ENCODE results near the gene ARMH4. TPM values are rescaled to one million over a fixed set of nuclear protein-coding genes. Genes with fewer than 3 reads are reported as not detected.

ARMH4 gene
- polyA plus RNA-seq, 1 donor (not counting 4 experiments of a cell fraction or from before 2014, with no cell fraction given) = 0.56 TPM

DNA sequence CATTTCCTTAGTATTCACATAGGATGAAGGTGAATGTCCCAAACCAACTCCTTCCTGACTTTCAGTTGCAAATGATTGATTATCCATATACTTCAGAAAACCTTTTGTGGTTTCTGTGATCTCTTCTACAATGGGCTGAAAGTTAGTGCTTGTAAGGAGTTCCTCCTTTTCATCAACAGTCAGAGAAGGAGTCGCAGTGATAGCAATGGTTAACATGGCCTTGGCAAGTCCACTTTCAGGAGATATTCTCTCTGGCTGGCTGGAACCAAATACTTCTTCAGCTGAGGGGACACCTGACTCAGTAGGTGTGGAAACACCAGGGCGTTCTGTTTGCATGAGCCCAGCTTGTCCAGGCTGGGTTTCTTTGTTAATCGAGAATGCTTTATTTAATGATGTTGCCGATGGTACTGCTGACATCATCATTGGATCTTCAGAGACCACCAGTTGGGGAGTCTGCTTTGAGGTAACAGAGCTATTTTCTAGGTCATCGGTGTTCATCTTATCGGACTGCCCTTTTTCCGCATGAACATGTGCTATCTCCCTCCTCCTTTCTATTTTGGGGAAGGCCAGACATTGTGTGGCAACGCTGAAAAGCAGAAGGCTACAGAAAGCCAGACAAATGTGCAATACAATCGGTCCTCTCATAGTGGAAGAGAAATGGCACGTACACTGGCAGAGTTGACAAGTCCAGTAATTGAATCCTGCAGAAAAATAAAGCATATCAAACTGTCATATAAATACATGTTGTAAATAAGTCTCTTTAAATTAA is 13.1 kb downstream of the ARMH4 start:
- TF ChIP-seq, protein P1, sequence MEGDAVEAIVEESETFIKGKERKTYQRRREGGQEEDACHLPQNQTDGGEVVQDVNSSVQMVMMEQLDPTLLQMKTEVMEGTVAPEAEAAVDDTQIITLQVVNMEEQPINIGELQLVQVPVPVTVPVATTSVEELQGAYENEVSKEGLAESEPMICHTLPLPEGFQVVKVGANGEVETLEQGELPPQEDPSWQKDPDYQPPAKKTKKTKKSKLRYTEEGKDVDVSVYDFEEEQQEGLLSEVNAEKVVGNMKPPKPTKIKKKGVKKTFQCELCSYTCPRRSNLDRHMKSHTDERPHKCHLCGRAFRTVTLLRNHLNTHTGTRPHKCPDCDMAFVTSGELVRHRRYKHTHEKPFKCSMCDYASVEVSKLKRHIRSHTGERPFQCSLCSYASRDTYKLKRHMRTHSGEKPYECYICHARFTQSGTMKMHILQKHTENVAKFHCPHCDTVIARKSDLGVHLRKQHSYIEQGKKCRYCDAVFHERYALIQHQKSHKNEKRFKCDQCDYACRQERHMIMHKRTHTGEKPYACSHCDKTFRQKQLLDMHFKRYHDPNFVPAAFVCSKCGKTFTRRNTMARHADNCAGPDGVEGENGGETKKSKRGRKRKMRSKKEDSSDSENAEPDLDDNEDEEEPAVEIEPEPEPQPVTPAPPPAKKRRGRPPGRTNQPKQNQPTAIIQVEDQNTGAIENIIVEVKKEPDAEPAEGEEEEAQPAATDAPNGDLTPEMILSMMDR (optimal IDR thresholded peaks at IDR 0.05 in 1 of 3, IDR thresholded peaks at IDR 0.05 in 1 of 3, conservative IDR thresholded peaks at IDR 0.05 in 1 of 3; ENCODE audit: extremely low read depth in 1 of 3, insufficient read depth in 2 of 3, low read length in 3 of 3) = no peak
- no peak for TF ChIP-seq EZH2 (IDR thresholded peaks at IDR 0.05; ENCODE audit: low read length)
- Histone ChIP-seq H3K79me2 (ENCODE audit: control insufficient read depth, insufficient read depth, low read length) (no peaks in the 10 kb centered on the region), H2AFZ (ENCODE audit: control insufficient read depth, low read length) (no peak overlapping the region), H4K20me1 (ENCODE audit: control insufficient read depth, extremely low read depth, insufficient read depth, low read length) (no peaks in the 10 kb centered on the region), H3K9me3 (ENCODE audit: control insufficient read depth, low read depth, low read length) (no peaks in the 10 kb centered on the region), H3K27ac (ENCODE audit: control insufficient read depth, insufficient read depth, low read length) (no peak overlapping the region), H3K4me2 (ENCODE audit: control insufficient read depth, extremely low read depth, insufficient read depth, low read depth, low read length) (no peak overlapping the region), H3K9me1 (ENCODE audit: control insufficient read depth, extremely low read depth, insufficient read depth, low read length) (no peaks in the 10 kb centered on the region), H3K36me3 (ENCODE audit: control insufficient read depth in 2 of 2, extremely low read depth in 1 of 2, insufficient read depth in 2 of 2, low read length in 2 of 2) (no peaks in the 10 kb centered on the region), H3K4me1 (ENCODE audit: control insufficient read depth, extremely low read depth, insufficient read depth, low read length) (no peaks in the 10 kb centered on the region), H3K4me3 (ENCODE audit: control insufficient read depth in 2 of 3, extremely low read depth in 1 of 3, insufficient read depth in 2 of 3, low read depth in 1 of 3, low read length in 3 of 3) (no peak overlapping the region), H3K27me3 (ENCODE audit: control insufficient read depth, extremely low read depth, insufficient read depth, low read length) (no peaks in the 10 kb centered on the region), H3K9ac (ENCODE audit: control insufficient read depth, extremely low read depth, insufficient read depth, low read length) (no peak overlapping the region)
- DNase-seq (ENCODE audit: low read depth, low spot score) = no peak
- FAIRE-seq = no peak
- dilution Hi-C loops (cut with MboI; ENCODE audit: extremely low pct_ligation_motif_present, low sequenced_read_pairs) = no loop called here

DNA sequence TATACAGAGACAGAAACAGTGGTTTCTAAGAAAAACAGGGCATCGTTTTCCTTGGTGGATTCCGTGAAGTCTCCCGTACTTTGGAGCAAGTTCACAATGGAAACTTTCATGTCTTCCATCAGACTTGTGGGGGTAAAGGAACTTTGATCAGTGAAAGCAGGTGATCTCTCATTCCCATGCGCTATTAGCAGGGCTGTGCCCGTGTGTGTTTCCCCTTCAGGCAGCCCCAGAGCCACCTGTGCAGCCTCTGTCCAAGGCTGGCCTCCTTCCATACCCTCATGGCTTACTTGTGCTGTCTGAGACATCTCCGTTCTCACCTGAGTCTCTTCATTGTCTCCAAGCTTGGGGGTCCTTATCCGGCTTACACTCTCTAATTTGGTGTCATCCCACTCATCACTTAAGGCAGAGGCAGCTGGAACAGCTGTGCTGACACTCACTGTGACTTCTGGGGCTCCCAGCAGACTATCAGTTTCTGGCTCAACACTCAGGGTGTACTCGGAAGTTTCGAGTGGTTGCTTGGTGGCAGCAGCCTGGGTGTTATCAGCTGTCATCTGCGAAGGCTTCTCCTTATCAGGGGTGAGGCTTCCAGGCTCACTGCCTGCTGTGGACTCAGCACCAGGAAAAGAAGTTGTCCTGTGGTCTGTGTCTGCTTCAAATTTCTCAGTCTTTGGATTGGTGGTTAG is 13.8 kb downstream of the ARMH4 start:
- TF ChIP-seq, protein P1 (optimal IDR thresholded peaks at IDR 0.05 in 1 of 3, IDR thresholded peaks at IDR 0.05 in 1 of 3, conservative IDR thresholded peaks at IDR 0.05 in 1 of 3; ENCODE audit: extremely low read depth in 1 of 3, insufficient read depth in 2 of 3, low read length in 3 of 3) = no peak
- TF ChIP-seq EZH2 (IDR thresholded peaks at IDR 0.05; ENCODE audit: low read length) = no peak
- Histone ChIP-seq H3K27ac (ENCODE audit: control insufficient read depth, insufficient read depth, low read length) (no peak overlapping the region), H3K27me3 (ENCODE audit: control insufficient read depth, extremely low read depth, insufficient read depth, low read length) (no peaks in the 10 kb centered on the region), H3K4me2 (ENCODE audit: control insufficient read depth, extremely low read depth, insufficient read depth, low read depth, low read length) (no peak overlapping the region), H3K4me3 (ENCODE audit: control insufficient read depth in 2 of 3, extremely low read depth in 1 of 3, insufficient read depth in 2 of 3, low read depth in 1 of 3, low read length in 3 of 3) (no peak overlapping the region), H3K36me3 (ENCODE audit: control insufficient read depth in 2 of 2, extremely low read depth in 1 of 2, insufficient read depth in 2 of 2, low read length in 2 of 2) (no peaks in the 10 kb centered on the region), H3K9ac (ENCODE audit: control insufficient read depth, extremely low read depth, insufficient read depth, low read length) (no peak overlapping the region), H3K9me1 (ENCODE audit: control insufficient read depth, extremely low read depth, insufficient read depth, low read length) (no peaks in the 10 kb centered on the region), H2AFZ (ENCODE audit: control insufficient read depth, low read length) (no peak overlapping the region), H3K9me3 (ENCODE audit: control insufficient read depth, low read depth, low read length) (no peaks in the 10 kb centered on the region), H3K79me2 (ENCODE audit: control insufficient read depth, insufficient read depth, low read length) (no peaks in the 10 kb centered on the region), H3K4me1 (ENCODE audit: control insufficient read depth, extremely low read depth, insufficient read depth, low read length) (no peaks in the 10 kb centered on the region), H4K20me1 (ENCODE audit: control insufficient read depth, extremely low read depth, insufficient read depth, low read length) (no peaks in the 10 kb centered on the region)
- DNase-seq (ENCODE audit: low read depth, low spot score) = no peak
- dilution Hi-C loops (cut with MboI; ENCODE audit: extremely low pct_ligation_motif_present, low sequenced_read_pairs) = no loop called here
- FAIRE-seq = no peak

Data from keratinocyte (primary cell).